ENCODE results near the gene SMIM3. TPM values are rescaled to one million over a fixed set of nuclear protein-coding genes. Genes with fewer than 3 reads are reported as not detected.
"Not testable (repeated sequence)": the region's sequence is repeated elsewhere in the genome, so short reads cannot be mapped to it uniquely, and the experiment has no call there.

The SMIM3 gene
- total and polyA plus RNA-seq, 4 experiments from 2014 or later: 7.9 to 19.7 (median 13.7) TPM

GRCh38 chr5:150804388-150804787, 25.8 kb downstream of the SMIM3 start:
- POLR2A ChIA-PET (ENCODE audit: partially characterized antibody): no interaction called here
- intact Hi-C loops (cut with micrococcal nuclease): loop anchor here (5.0 kb wide), 2 partner anchors 243 to 347 kb away; no protein-coding TSS in a partner anchor
- Histone ChIP-seq H3K4me1 (ENCODE audit: insufficient read depth, low read length) (peaks cover 8% of the 10 kb centered on the region), H3K36me3 (ENCODE audit: insufficient read depth, low read length) (no peaks in the 10 kb centered on the region), H3K4me3 (ENCODE audit: low read length in 2 of 2) (no peak overlapping the region), H3K9me3 (ENCODE audit: control insufficient read depth in 1 of 2, low read length in 2 of 2) (no peaks in the 10 kb centered on the region), H3K27me3 (ENCODE audit: insufficient read depth, low read length) (no peaks in the 10 kb centered on the region), H3K27ac (ENCODE audit: low read depth, low read length) (no peak overlapping the region)
- peaks cover 3 to 6% of the 10 kb centered on the region in 2 donors for H3K27me3 Mint-ChIP-seq
- CTCF ChIA-PET (ENCODE audit: partially characterized antibody): interaction anchor here (0.6 to 3.5 kb wide), 3 partner anchors 43 to 243 kb away, joined by 3 to 27 read pairs (median 4); partner anchors contain the start of gene IRGM
- peaks cover 0 to 3% (median 0%) of the 10 kb centered on the region in 8 donors for H3K9me3 Mint-ChIP-seq
- H3K4me3 Mint-ChIP-seq: no peak overlapping the region
- peaks cover 3 to 5% (median 5%) of the 10 kb centered on the region in 4 donors for H3K4me1 Mint-ChIP-seq
- DNase-seq: no peak
- H3K27ac Mint-ChIP-seq: no peak overlapping the region
- H3K36me3 Mint-ChIP-seq: no peaks in the 10 kb centered on the region

GRCh38 chr5:150809363-150809762, 30.8 kb downstream of the SMIM3 start:
- peaks cover 0 to 2% (median 0%) of the 10 kb centered on the region in 8 donors for H3K9me3 Mint-ChIP-seq
- no peak overlapping the region for H3K4me3 Mint-ChIP-seq
- no peak overlapping the region for H3K27ac ChIP-seq (ENCODE audit: low read depth, low read length)
- H3K36me3 ChIP-seq (ENCODE audit: insufficient read depth, low read length): no peaks in the 10 kb centered on the region
- no peaks in the 10 kb centered on the region for H3K36me3 Mint-ChIP-seq
- H3K27ac Mint-ChIP-seq: no peak overlapping the region
- H3K27me3 Mint-ChIP-seq: peaks cover 2 to 6% of the 10 kb centered on the region in 2 donors
- no peak for DNase-seq
- no peaks in the 10 kb centered on the region for H3K27me3 ChIP-seq (ENCODE audit: insufficient read depth, low read length)
- intact Hi-C loops (cut with micrococcal nuclease): no loop called here
- no peaks in the 10 kb centered on the region for H3K9me3 ChIP-seq (ENCODE audit: control insufficient read depth in 1 of 2, low read length in 2 of 2)
- no peaks in the 10 kb centered on the region for H3K4me1 ChIP-seq (ENCODE audit: insufficient read depth, low read length)
- POLR2A ChIA-PET (ENCODE audit: partially characterized antibody): no interaction called here
- H3K4me3 ChIP-seq (ENCODE audit: low read length in 2 of 2): no peak overlapping the region
- CTCF ChIA-PET (ENCODE audit: partially characterized antibody): no interaction called here
- no peaks in the 10 kb centered on the region for H3K4me1 Mint-ChIP-seq

GRCh38 chr5:150815010-150815409, 36.5 kb downstream of the SMIM3 start:
- DNase-seq: no peak
- no peaks in the 10 kb centered on the region for H3K4me1 ChIP-seq (ENCODE audit: insufficient read depth, low read length)
- H3K27ac ChIP-seq (ENCODE audit: low read depth, low read length): no peak overlapping the region
- peaks cover 0 to 4% of the 10 kb centered on the region in 2 donors for H3K9me3 ChIP-seq (ENCODE audit: control insufficient read depth in 1 of 2, low read length in 2 of 2)
- ChIA-PET POLR2A (ENCODE audit: partially characterized antibody) (no interaction called here), CTCF (ENCODE audit: partially characterized antibody) (interaction anchor here (1.1 to 1.2 kb wide), 2 partner anchors 9 to 37 kb away, joined by 3 read pairs; partner anchors contain the start of gene SMIM3)
- H3K27me3 Mint-ChIP-seq: peaks cover 4 to 11% of the 10 kb centered on the region in 2 donors
- H3K9me3 Mint-ChIP-seq: peaks cover 8 to 33% (median 23%) of the 10 kb centered on the region in 8 donors
- H3K36me3 Mint-ChIP-seq: peaks cover 4 to 5% of the 10 kb centered on the region in 2 donors
- no peak overlapping the region for H3K4me3 ChIP-seq (ENCODE audit: low read length in 2 of 2)
- H3K36me3 ChIP-seq (ENCODE audit: insufficient read depth, low read length): no peaks in the 10 kb centered on the region
- H3K4me3 Mint-ChIP-seq: no peak overlapping the region
- intact Hi-C loops (cut with micrococcal nuclease): no loop called here
- H3K4me1 Mint-ChIP-seq: no peaks in the 10 kb centered on the region
- H3K27ac Mint-ChIP-seq: no peak overlapping the region
- no peaks in the 10 kb centered on the region for H3K27me3 ChIP-seq (ENCODE audit: insufficient read depth, low read length)

GRCh38 chr5:150816946-150817345, 38.4 kb downstream of the SMIM3 start:
- H3K4me1 ChIP-seq (ENCODE audit: insufficient read depth, low read length): no peaks in the 10 kb centered on the region
- H3K4me3 Mint-ChIP-seq: no peak overlapping the region
- no peak overlapping the region for H3K27ac Mint-ChIP-seq
- POLR2A ChIA-PET (ENCODE audit: partially characterized antibody): no interaction called here
- H3K9me3 Mint-ChIP-seq: peaks cover 9 to 42% (median 26%) of the 10 kb centered on the region in 8 donors
- H3K27me3 Mint-ChIP-seq: peaks cover 3 to 13% of the 10 kb centered on the region in 2 donors
- CTCF ChIA-PET (ENCODE audit: partially characterized antibody): interaction anchor here (2.9 kb wide), 1 partner anchor 29 kb away, joined by 10 read pairs; the partner anchor contains the start of gene IRGM
- intact Hi-C loops (cut with micrococcal nuclease): no loop called here
- no peaks in the 10 kb centered on the region for H3K4me1 Mint-ChIP-seq
- no peak overlapping the region for H3K27ac ChIP-seq (ENCODE audit: low read depth, low read length)
- H3K36me3 Mint-ChIP-seq: peaks cover 5 to 8% of the 10 kb centered on the region in 2 donors
- H3K9me3 ChIP-seq (ENCODE audit: control insufficient read depth in 1 of 2, low read length in 2 of 2): peaks cover 0 to 4% of the 10 kb centered on the region in 2 donors
- DNase-seq: no peak
- no peaks in the 10 kb centered on the region for H3K36me3 ChIP-seq (ENCODE audit: insufficient read depth, low read length)
- H3K27me3 ChIP-seq (ENCODE audit: insufficient read depth, low read length): no peaks in the 10 kb centered on the region
- no peak overlapping the region for H3K4me3 ChIP-seq (ENCODE audit: low read length in 2 of 2)

- Mint-ChIP-seq H3K27ac (no peak overlapping the region), H3K4me1 (no peaks in the 10 kb centered on the region), H3K9me3 (peaks cover 0 to 50% (median 28%) of the 10 kb centered on the region in 8 donors), H3K36me3 (no peaks in the 10 kb centered on the region), H3K27me3 (no peaks in the 10 kb centered on the region), H3K4me3 (no peak overlapping the region)
- CTCF ChIA-PET (ENCODE audit: partially characterized antibody): no interaction called here
- no peaks in the 10 kb centered on the region for H3K9me3 ChIP-seq (ENCODE audit: control insufficient read depth in 1 of 2, low read length in 2 of 2)
- H3K4me3 ChIP-seq (ENCODE audit: low read length in 2 of 2): no peak overlapping the region
- no peaks in the 10 kb centered on the region for H3K4me1 ChIP-seq (ENCODE audit: insufficient read depth, low read length)
- no peaks in the 10 kb centered on the region for H3K36me3 ChIP-seq (ENCODE audit: insufficient read depth, low read length)
- intact Hi-C loops (cut with micrococcal nuclease): no loop called here
- H3K27me3 ChIP-seq (ENCODE audit: insufficient read depth, low read length): no peaks in the 10 kb centered on the region
- no peak overlapping the region for H3K27ac ChIP-seq (ENCODE audit: low read depth, low read length)
- POLR2A ChIA-PET (ENCODE audit: partially characterized antibody): no interaction called here
- DNase-seq: no peak
Measured at GRCh38 chr5:150829744-150830143, 51.2 kb downstream of the SMIM3 start.

- H3K27ac Mint-ChIP-seq; H3K4me1 Mint-ChIP-seq; POLR2A ChIA-PET (ENCODE audit: partially characterized antibody); H3K4me3 Mint-ChIP-seq; H3K4me3 ChIP-seq (ENCODE audit: low read length in 2 of 2); H3K36me3 Mint-ChIP-seq; CTCF ChIA-PET (ENCODE audit: partially characterized antibody); intact Hi-C loops (cut with micrococcal nuclease); H3K27ac ChIP-seq (ENCODE audit: low read depth, low read length); H3K9me3 ChIP-seq (ENCODE audit: control insufficient read depth in 1 of 2, low read length in 2 of 2); DNase-seq; H3K36me3 ChIP-seq (ENCODE audit: insufficient read depth, low read length); H3K27me3 Mint-ChIP-seq; H3K27me3 ChIP-seq (ENCODE audit: insufficient read depth, low read length); H3K4me1 ChIP-seq (ENCODE audit: insufficient read depth, low read length): not testable (repeated sequence)
- H3K9me3 Mint-ChIP-seq: peaks cover 0 to 50% (median 28%) of the 10 kb centered on the region in 8 donors
Measured at GRCh38 chr5:150831821-150832220, 53.3 kb downstream of the SMIM3 start.

GRCh38 chr5:150836064-150836463, 57.5 kb downstream of the SMIM3 start:
- H3K4me3 Mint-ChIP-seq: no peak overlapping the region
- H3K4me1 Mint-ChIP-seq: no peaks in the 10 kb centered on the region
- no peaks in the 10 kb centered on the region for H3K36me3 ChIP-seq (ENCODE audit: insufficient read depth, low read length)
- no peak for DNase-seq
- H3K36me3 Mint-ChIP-seq: no peaks in the 10 kb centered on the region
- no peaks in the 10 kb centered on the region for H3K27me3 ChIP-seq (ENCODE audit: insufficient read depth, low read length)
- ChIA-PET POLR2A (ENCODE audit: partially characterized antibody) (no interaction called here), CTCF (ENCODE audit: partially characterized antibody) (no interaction called here)
- peaks cover 7 to 11% of the 10 kb centered on the region in 2 donors for H3K27me3 Mint-ChIP-seq
- no peaks in the 10 kb centered on the region for H3K9me3 ChIP-seq (ENCODE audit: control insufficient read depth in 1 of 2, low read length in 2 of 2)
- no peak overlapping the region for H3K27ac Mint-ChIP-seq
- H3K4me1 ChIP-seq (ENCODE audit: insufficient read depth, low read length): no peaks in the 10 kb centered on the region
- peaks cover 0 to 16% (median 13%) of the 10 kb centered on the region in 8 donors for H3K9me3 Mint-ChIP-seq
- intact Hi-C loops (cut with micrococcal nuclease): no loop called here
- H3K27ac ChIP-seq (ENCODE audit: low read depth, low read length): no peak overlapping the region
- no peak overlapping the region for H3K4me3 ChIP-seq (ENCODE audit: low read length in 2 of 2)

Data from CD4-positive, alpha-beta memory T cell (primary cell).